Endothelial cell of umbilical vein (primary cell): Measurements from ENCODE around the gene TAF5L. TPM values are rescaled to one million over a fixed set of nuclear protein-coding genes. Genes with fewer than 3 reads are reported as not detected.

ENCODE experiments used
- BruUV-seq: library from RNA; stranded (reverse); fragments of 400-500 nt; replicated peaks from 2 replicates; lab custom pipeline; 2021; lab: Mats Ljungman, UMichigan
- CTCF ChIA-PET: fragments of 300-600, 350-600 bp; sonication (Branson Sonifier 250); formaldehyde crosslinking; loops from one replicate; lab custom pipeline; 2021; ENCODE audit warnings: antibody characterized with exemption, inconsistent platforms; lab: Charles Lee
- POLR2A ChIA-PET: fragments of 300-600, 350-600 bp; sonication (Branson Sonifier 250); formaldehyde crosslinking; loops from one replicate; lab custom pipeline; 2021; ENCODE audit warnings: antibody characterized with exemption, inconsistent platforms; lab: Charles Lee
- DNase-seq: peaks from one replicate; pipeline ENCODE4 v3.0.0-alpha.2; 2011; ENCODE audit warnings: low read depth, low spot score
- FAIRE-seq: peaks from 2 replicates; lab custom pipeline; 2011; peaks lifted over from hg19 to GRCh38; lab: Jason Lieb, UNC
- H2AFZ ChIP-seq: 2 replicates; pipeline ENCODE4 v1.6.0; 2012; ENCODE audit warnings: low read depth, low read length, control low read depth, inconsistent platforms
- H3K27ac ChIP-seq: 2 replicates; pipeline ENCODE4 v1.5.1; 2011; ENCODE audit warnings: low read depth, mild to moderate bottlenecking, control low read depth, low read length, moderate library complexity; ENCODE audit not compliant: insufficient read depth
- H3K27me3 ChIP-seq, 2 experiments: 2 replicates each; pipeline versions ENCODE4 v1.6.0 to v1.6.1; 2011; ENCODE audit warnings: low read length in 2 of 2, mixed read lengths in 1 of 2; ENCODE audit not compliant: control insufficient read depth in 2 of 2, insufficient read depth in 2 of 2
- H3K36me3 ChIP-seq, 2 experiments: 2 replicates in 1 of 2; 3 replicates in 1 of 2; pipeline ENCODE4 v1.5.1; 2011; ENCODE audit warnings: low read length in 2 of 2, mild to moderate bottlenecking in 1 of 2, moderate library complexity in 1 of 2; ENCODE audit not compliant: control insufficient read depth in 2 of 2, insufficient read depth in 2 of 2; ENCODE audit errors: extremely low read depth in 1 of 2
- H3K4me1 ChIP-seq: 3 replicates; pipeline ENCODE4 v1.5.1; 2011; ENCODE audit warnings: mild to moderate bottlenecking, low read length; ENCODE audit not compliant: control insufficient read depth, insufficient read depth; ENCODE audit errors: extremely low read depth
- H3K4me2 ChIP-seq: 2 replicates; pipeline ENCODE4 v1.6.1; 2011; ENCODE audit warnings: low read length, control low read depth, mixed read lengths; ENCODE audit not compliant: insufficient read depth
- H3K4me3 ChIP-seq, 3 experiments: fragments of 200-600 bp in 1 of 3; sonication (generic), shearing (Covaris generic) in 1 of 3; replicated peaks in 1 of 3; 2 replicates each; pipeline ENCODE4 v1.5.1; 2011 to 2016; ENCODE audit warnings: control low read depth in 3 of 3, low read length in 3 of 3, mild to moderate bottlenecking in 2 of 3, inconsistent platforms in 1 of 3, low read depth in 1 of 3, moderate library complexity in 1 of 3; ENCODE audit not compliant: insufficient read depth in 1 of 3
- H3K79me2 ChIP-seq: 2 replicates; pipeline ENCODE4 v1.6.0; 2012; ENCODE audit warnings: low read length, inconsistent platforms; ENCODE audit not compliant: control insufficient read depth, insufficient read depth
- H3K9ac ChIP-seq: replicated peaks from 2 replicates; pipeline ENCODE3; 2011; ENCODE audit warnings: low read length, control low read depth; ENCODE audit not compliant: insufficient read depth; ENCODE audit errors: extremely low read depth
- H3K9me1 ChIP-seq: replicated peaks from 3 replicates; pipeline ENCODE4 v1.6.0; 2011; ENCODE audit warnings: mild to moderate bottlenecking, low read length; ENCODE audit not compliant: control insufficient read depth, insufficient read depth; ENCODE audit errors: extremely low read depth
- H3K9me3 ChIP-seq: replicated peaks from 2 replicates; pipeline ENCODE4 v1.5.1; 2012; ENCODE audit warnings: low read length, inconsistent platforms; ENCODE audit not compliant: control insufficient read depth, insufficient read depth
- H4K20me1 ChIP-seq: replicated peaks from 2 replicates; pipeline ENCODE3; 2011; ENCODE audit warnings: mild to moderate bottlenecking, low read length; ENCODE audit not compliant: control insufficient read depth, insufficient read depth; ENCODE audit errors: extremely low read depth
- CTCF ChIP-seq, 2 donors: IDR thresholded peaks; 1 replicate in 1 of 2; 2 replicates in 1 of 2; pipeline ENCODE4 v1.5.1; 2011; ENCODE audit warnings: low read length in 2 of 2, mild to moderate bottlenecking in 2 of 2, moderate library complexity in 2 of 2, control low read depth in 1 of 2, inconsistent platforms in 1 of 2, low read depth in 1 of 2; ENCODE audit not compliant: insufficient read depth in 1 of 2; ENCODE audit errors: extremely low read depth in 1 of 2
- EZH2 ChIP-seq: IDR thresholded peaks from 2 replicates; pipeline ENCODE4 v1.6.1; 2012; ENCODE audit warnings: borderline replicate concordance, low read depth, mild to moderate bottlenecking, moderate library complexity, low read length, inconsistent platforms; ENCODE audit not compliant: severe bottlenecking
- FOS ChIP-seq: IDR thresholded peaks from 2 replicates; pipeline ENCODE4 v1.6.1; 2011; ENCODE audit warnings: mild to moderate bottlenecking, low read length, moderate library complexity, borderline replicate concordance; ENCODE audit not compliant: insufficient read depth
- GATA2 ChIP-seq: IDR thresholded peaks from 2 replicates; pipeline ENCODE4 v1.7.0; 2011; ENCODE audit warnings: low read depth, mild to moderate bottlenecking, moderate library complexity, mixed read lengths, low read length; ENCODE audit not compliant: insufficient read length, insufficient read depth
- JUN ChIP-seq: IDR thresholded peaks from 2 replicates; pipeline ENCODE4 v1.6.1; 2011; ENCODE audit warnings: borderline replicate concordance, low read depth; ENCODE audit not compliant: insufficient read length, insufficient read depth
- MAX ChIP-seq: IDR thresholded peaks from 2 replicates; pipeline ENCODE4 v1.6.1; 2011; ENCODE audit not compliant: insufficient read depth, insufficient read length
- MYC ChIP-seq: IDR thresholded peaks from one replicate; pipeline ENCODE4 v1.6.1; 2011; ENCODE audit warnings: mild to moderate bottlenecking, low read depth, low read length
- POLR2A ChIP-seq: IDR thresholded peaks from 2 replicates; pipeline ENCODE4 v1.6.1; 2012; ENCODE audit warnings: low read depth, mild to moderate bottlenecking, control low read depth, low read length
- POLR2AphosphoS5 ChIP-seq: IDR thresholded peaks from 2 replicates; pipeline ENCODE4 v1.6.1; 2012; ENCODE audit warnings: low read depth, mild to moderate bottlenecking, control low read depth, low read length, moderate library complexity; ENCODE audit not compliant: insufficient read depth
- dilution Hi-C: fragments of 300-500 bp; cut with MboI; formaldehyde crosslinking; loops from one replicate; pipeline ENCODE4 v1.15.0; 2019; ENCODE audit warnings: low sequenced_read_pairs; ENCODE audit not compliant: extremely low pct_ligation_motif_present
- intact Hi-C: fragments of 100-400 bp; cut with micrococcal nuclease; formaldehyde crosslinking; loops from one replicate; pipeline ENCODE4 v1.10.0; 2022
- polyA plus RNA-seq, 4 experiments: library from polyadenylated mRNA; depleted of rRNA in 3 of 4; stranded (reverse) in 3 of 4; unstranded in 1 of 4; fragments of >200 nt; gene quantifications; 2 replicates each; pipeline versions ENCODE4 v1.2.1 to v1.2.3, GENCODE V29; 2011 to 2012; ENCODE audit warnings: missing spikeins in 1 of 4
- total RNA-seq: library from RNA; stranded (reverse); gene quantifications from 2 replicates; pipeline ENCODE4 v1.2.3, GENCODE V29; 2021

The TAF5L gene
- total and polyA plus RNA-seq, 2 donors (not counting 3 experiments of a cell fraction or from before 2014, with no cell fraction given) = 21.1 to 24.8 TPM

GRCh38 chr1:229570305-229570704 lies 55.6 kb downstream of the TAF5L start:
- ChIA-PET CTCF (no interaction called here), POLR2A (no interaction called here)
- Histone ChIP-seq H3K36me3 (no peaks in the 10 kb centered on the region), H3K9me1 (no peaks in the 10 kb centered on the region), H4K20me1 (no peaks in the 10 kb centered on the region), H3K9ac (no peak overlapping the region), H3K27ac (no peak overlapping the region), H3K9me3 (no peaks in the 10 kb centered on the region), H3K79me2 (no peaks in the 10 kb centered on the region), H3K4me1 (no peaks in the 10 kb centered on the region), H3K27me3 (no peaks in the 10 kb centered on the region), H3K4me3 (no peak overlapping the region), H3K4me2 (no peak overlapping the region), H2AFZ (no peak overlapping the region)
- DNase-seq (no peak), FAIRE-seq (no peak)
- TF ChIP-seq MAX = no peak
- TF ChIP-seq POLR2A = no peak
- no peak for TF ChIP-seq POLR2AphosphoS5
- no peak for TF ChIP-seq FOS
- no peak for TF ChIP-seq MYC
- no peak for TF ChIP-seq GATA2
- TF ChIP-seq EZH2 = no peak
- TF ChIP-seq CTCF (IDR thresholded peaks at IDR 0.05; ENCODE audit: extremely low read depth in 1 of 2, insufficient read depth in 1 of 2, low read depth in 1 of 2, low read length in 2 of 2) = no peak
- no peak for TF ChIP-seq JUN
- BruUV-seq = no TSS peak
- intact Hi-C loops = no loop called here
- dilution Hi-C loops = no loop called here
